ENCODE measurements around the gene RNF103. TPM values are rescaled to one million over a fixed set of nuclear protein-coding genes. Genes with fewer than 3 reads are reported as not detected.
A peak's percentile ranks its signal among the peaks of the same experiment; 100 is the strongest.

Gene RNF103, protein sequence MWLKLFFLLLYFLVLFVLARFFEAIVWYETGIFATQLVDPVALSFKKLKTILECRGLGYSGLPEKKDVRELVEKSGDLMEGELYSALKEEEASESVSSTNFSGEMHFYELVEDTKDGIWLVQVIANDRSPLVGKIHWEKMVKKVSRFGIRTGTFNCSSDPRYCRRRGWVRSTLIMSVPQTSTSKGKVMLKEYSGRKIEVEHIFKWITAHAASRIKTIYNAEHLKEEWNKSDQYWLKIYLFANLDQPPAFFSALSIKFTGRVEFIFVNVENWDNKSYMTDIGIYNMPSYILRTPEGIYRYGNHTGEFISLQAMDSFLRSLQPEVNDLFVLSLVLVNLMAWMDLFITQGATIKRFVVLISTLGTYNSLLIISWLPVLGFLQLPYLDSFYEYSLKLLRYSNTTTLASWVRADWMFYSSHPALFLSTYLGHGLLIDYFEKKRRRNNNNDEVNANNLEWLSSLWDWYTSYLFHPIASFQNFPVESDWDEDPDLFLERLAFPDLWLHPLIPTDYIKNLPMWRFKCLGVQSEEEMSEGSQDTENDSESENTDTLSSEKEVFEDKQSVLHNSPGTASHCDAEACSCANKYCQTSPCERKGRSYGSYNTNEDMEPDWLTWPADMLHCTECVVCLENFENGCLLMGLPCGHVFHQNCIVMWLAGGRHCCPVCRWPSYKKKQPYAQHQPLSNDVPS
- total RNA-seq (10 to 100 TPM; 24.0 to 46.0 TPM), polyA plus RNA-seq (10 to 100 TPM; 11.8 to 14.9 TPM)
- long read RNA-seq, donor 1, full-length matches to known transcripts = 12 of 12 reads
- long read RNA-seq, donor 1, partial matches to known transcripts = 0 of 12 reads
- long read RNA-seq, donor 1, other reads (novel, unspliced or antisense) = 0 of 12 reads
- long read RNA-seq, donor 2, partial matches to known transcripts = 0 of 2 reads
- long read RNA-seq, donor 2, other reads (novel, unspliced or antisense) = 0 of 2 reads
- long read RNA-seq, donor 3, full-length matches to known transcripts = 8 of 8 reads
- long read RNA-seq, donor 3, partial matches to known transcripts = 0 of 8 reads
- long read RNA-seq, donor 3, other reads (novel, unspliced or antisense) = 0 of 8 reads
- long read RNA-seq, donor 4 = 0 reads
- long read RNA-seq, donor 5, transcript RNF103-201 (4 exons, 3,477 nt) = major isoform, 5 of 5 reads
- long read RNA-seq, donor 5, partial matches to known transcripts = 0 of 5 reads
- long read RNA-seq, donor 5, other reads (novel, unspliced or antisense) = 0 of 5 reads

DNA sequence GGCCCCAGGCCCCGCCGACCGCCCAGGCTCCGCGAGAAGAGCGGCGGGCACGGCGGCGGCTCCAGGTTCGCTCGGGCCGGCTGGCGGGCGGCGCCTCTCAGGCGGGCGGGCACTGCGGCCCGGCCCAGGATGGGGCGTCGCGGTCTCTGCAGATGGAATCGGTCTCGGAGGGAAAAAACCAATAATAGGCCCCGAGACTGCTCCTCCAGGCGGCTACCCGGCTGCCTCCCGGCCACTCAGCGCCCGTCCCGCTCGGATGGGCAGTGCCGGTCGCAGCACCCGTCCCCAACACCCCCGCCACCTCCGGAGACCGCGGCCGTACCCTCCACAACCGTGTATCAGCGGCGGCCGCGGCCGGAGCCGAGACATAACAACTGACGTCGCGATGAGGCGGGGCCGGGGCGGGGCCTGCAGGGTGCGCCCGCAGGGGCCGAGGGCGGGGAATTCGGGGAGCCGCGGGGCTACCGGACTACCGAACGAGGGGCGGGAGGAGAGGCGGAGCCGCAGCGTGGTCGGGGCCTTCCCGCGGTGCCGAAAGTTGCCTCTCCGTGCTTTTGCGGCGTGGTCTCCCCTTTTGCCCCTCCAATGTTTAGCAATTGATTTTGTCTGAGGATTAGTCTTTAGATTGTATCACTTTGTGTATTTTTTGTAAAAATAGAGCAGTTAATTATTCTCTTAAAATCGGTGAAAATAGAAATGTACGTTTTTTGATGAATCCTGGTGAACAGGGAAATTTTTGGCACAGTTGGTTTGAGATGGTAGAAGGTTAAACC, at the start of gene RNF103:
Gene RNF103 (minus strand): TSS at position 372 of the 773 bp plus-strand sequence. CDS start 979 bp downstream, outside the sequence.
- H3K4me1 ChIP-seq (ENCODE audit: control insufficient read depth in 5 of 5, insufficient read depth in 5 of 5, low read length in 5 of 5) = peaks cover 0 to 23% (median 8%) of the 10 kb centered on the region in 5 donors
- H3K36me3 ChIP-seq (ENCODE audit: control insufficient read depth in 4 of 4, insufficient read depth in 4 of 4, low read length in 4 of 4) = peaks cover 3 to 8% (median 6%) of the 10 kb centered on the region in 4 donors
- 0 to 1% methylated on average over 61 to 77 of the region's 77 CpGs for WGBS, 2 donors

DNA sequence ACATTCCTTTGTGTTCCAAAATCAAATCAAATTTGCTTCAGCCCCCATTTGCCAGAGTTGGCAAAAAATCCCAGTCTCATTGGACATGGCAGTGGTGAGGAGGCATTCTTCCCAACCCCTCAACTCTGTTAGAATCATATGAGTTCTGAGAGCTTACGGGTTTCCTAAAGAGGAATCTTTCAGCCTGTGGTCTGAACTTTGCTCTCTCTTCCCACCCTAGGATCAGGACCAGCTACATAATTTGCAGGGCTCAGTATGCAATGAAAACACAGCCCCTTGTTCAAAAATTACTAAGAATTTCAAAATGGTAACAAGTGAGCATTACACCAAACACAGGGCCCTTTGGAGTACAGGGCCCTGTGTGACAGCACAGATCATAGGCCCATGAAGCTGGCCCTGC, 49.3 kb upstream of the RNF103 start:
- no peak for ATAC-seq (ENCODE audit: insufficient read depth, low FRiP score)

More for the DNA sequence above, at the start of gene RNF103:
- H3K9ac ChIP-seq (ENCODE audit: insufficient read depth in 1 of 2, low read length in 2 of 2) = peak within 1 kb of the TSS; percentile 72 to 95
- peak; percentile 92 for ATAC-seq (ENCODE audit: insufficient read depth, low FRiP score)
- DNase-seq = peak; percentile 97
- H3K27ac ChIP-seq (ENCODE audit: low read depth in 1 of 2, low read length in 1 of 2) = peak within 1 kb of the TSS; percentile 98 to 100
- H3K9me3 ChIP-seq (ENCODE audit: control insufficient read depth in 4 of 4, insufficient read depth in 3 of 4, low read length in 3 of 4) = no peaks in the 10 kb centered on the region
- no peaks in the 10 kb centered on the region for H3K27me3 ChIP-seq (ENCODE audit: control insufficient read depth in 3 of 3, insufficient read depth in 3 of 3, low read length in 2 of 3)
- TF ChIP-seq, protein P1, sequence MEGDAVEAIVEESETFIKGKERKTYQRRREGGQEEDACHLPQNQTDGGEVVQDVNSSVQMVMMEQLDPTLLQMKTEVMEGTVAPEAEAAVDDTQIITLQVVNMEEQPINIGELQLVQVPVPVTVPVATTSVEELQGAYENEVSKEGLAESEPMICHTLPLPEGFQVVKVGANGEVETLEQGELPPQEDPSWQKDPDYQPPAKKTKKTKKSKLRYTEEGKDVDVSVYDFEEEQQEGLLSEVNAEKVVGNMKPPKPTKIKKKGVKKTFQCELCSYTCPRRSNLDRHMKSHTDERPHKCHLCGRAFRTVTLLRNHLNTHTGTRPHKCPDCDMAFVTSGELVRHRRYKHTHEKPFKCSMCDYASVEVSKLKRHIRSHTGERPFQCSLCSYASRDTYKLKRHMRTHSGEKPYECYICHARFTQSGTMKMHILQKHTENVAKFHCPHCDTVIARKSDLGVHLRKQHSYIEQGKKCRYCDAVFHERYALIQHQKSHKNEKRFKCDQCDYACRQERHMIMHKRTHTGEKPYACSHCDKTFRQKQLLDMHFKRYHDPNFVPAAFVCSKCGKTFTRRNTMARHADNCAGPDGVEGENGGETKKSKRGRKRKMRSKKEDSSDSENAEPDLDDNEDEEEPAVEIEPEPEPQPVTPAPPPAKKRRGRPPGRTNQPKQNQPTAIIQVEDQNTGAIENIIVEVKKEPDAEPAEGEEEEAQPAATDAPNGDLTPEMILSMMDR (IDR thresholded peaks at IDR 0.05; ENCODE audit: control extremely low read depth, extremely low read depth) = no peak
- peak within 1 kb of the TSS; percentile 66 for H3K4me3 ChIP-seq

More for the DNA sequence above, 49.3 kb upstream of the RNF103 start:
- H3K4me1 ChIP-seq (ENCODE audit: control insufficient read depth in 5 of 5, insufficient read depth in 5 of 5, low read length in 5 of 5) = peaks cover 0 to 14% (median 3%) of the 10 kb centered on the region in 5 donors
- TF ChIP-seq, protein P1 (IDR thresholded peaks at IDR 0.05; ENCODE audit: control extremely low read depth, extremely low read depth) = no peak
- H3K9me3 ChIP-seq (ENCODE audit: control insufficient read depth in 4 of 4, insufficient read depth in 3 of 4, low read length in 3 of 4) = no peaks in the 10 kb centered on the region
- H3K27ac ChIP-seq (ENCODE audit: low read depth in 1 of 2, low read length in 1 of 2) = no peak overlapping the region
- no peaks in the 10 kb centered on the region for H3K36me3 ChIP-seq (ENCODE audit: control insufficient read depth in 4 of 4, insufficient read depth in 4 of 4, low read length in 4 of 4)
- DNase-seq = no peak
- WGBS, 2 donors = 96 to 97% methylated on average over 1 of the region's 1 CpG
- H3K4me3 ChIP-seq = no peak overlapping the region
- no peak overlapping the region for H3K9ac ChIP-seq (ENCODE audit: insufficient read depth in 1 of 2, low read length in 2 of 2)
- H3K27me3 ChIP-seq (ENCODE audit: control insufficient read depth in 3 of 3, insufficient read depth in 3 of 3, low read length in 2 of 3) = no peaks in the 10 kb centered on the region
